Activated T-helper 1 cell treated with Interleukin-2 at 50 U/mL for 16 hours (primary cell): ENCODE measurements around the gene CCDC117.
"Not testable (repeated sequence)": the region's sequence is repeated elsewhere in the genome, so short reads cannot be mapped to it uniquely, and the experiment has no call there.

Source experiments
- DNase-seq: peaks from one replicate; pipeline ENCODE4 v3.0.0-alpha.2; 2020; ENCODE audit warnings: low read depth

CCDC117 gene

GRCh38 chr22:28801845-28802594, 29.5 kb downstream of the CCDC117 start:
- no peak for DNase-seq

- DNase-seq = no peak
Measured at GRCh38 chr22:28802595-28803123, 30.2 kb downstream of the CCDC117 start.

- DNase-seq = not testable (repeated sequence)
Measured at GRCh38 chr22:28805426-28805825, 32.9 kb downstream of the CCDC117 start.

- DNase-seq = no peak
Measured at GRCh38 chr22:28808716-28809355, 36.3 kb downstream of the CCDC117 start.

- peak; percentile 22 for DNase-seq
Measured at GRCh38 chr22:28810821-28811491, 38.5 kb downstream of the CCDC117 start.

- no peak for DNase-seq
Measured at GRCh38 chr22:28812516-28812915, 40.0 kb downstream of the CCDC117 start.

GRCh38 chr22:28813772-28814518, 41.5 kb downstream of the CCDC117 start:
- DNase-seq = no peak

GRCh38 chr22:28815111-28815510, 42.6 kb downstream of the CCDC117 start:
- no peak for DNase-seq

GRCh38 chr22:28815729-28816128, 43.2 kb downstream of the CCDC117 start:
- no peak for DNase-seq

- no peak for DNase-seq
Measured at GRCh38 chr22:28817064-28817463, 44.6 kb downstream of the CCDC117 start.

GRCh38 chr22:28817919-28818859, 45.7 kb downstream of the CCDC117 start:
- no peak for DNase-seq

GRCh38 chr22:28819253-28820096, 47.0 kb downstream of the CCDC117 start:
- DNase-seq = no peak

GRCh38 chr22:28820885-28821284, 48.4 kb downstream of the CCDC117 start:
- no peak for DNase-seq

- no peak for DNase-seq
Measured at GRCh38 chr22:28821452-28821851, 49.0 kb downstream of the CCDC117 start.

- no peak for DNase-seq
Measured at GRCh38 chr22:28822930-28823551, 50.5 kb downstream of the CCDC117 start.

GRCh38 chr22:28824455-28824854, 52.0 kb downstream of the CCDC117 start:
- DNase-seq = not testable (repeated sequence)

GRCh38 chr22:28826430-28826829, 53.9 kb downstream of the CCDC117 start:
- DNase-seq = not testable (repeated sequence)

- no peak for DNase-seq
Measured at GRCh38 chr22:28826921-28827320, 54.4 kb downstream of the CCDC117 start.

- peak; percentile 51 for DNase-seq
Measured at GRCh38 chr22:28829358-28830181, 57.1 kb downstream of the CCDC117 start.
